GM13976 (cell line): Measurements from ENCODE around the gene CHST9.

ENCODE experiments used
- DNase-seq: peaks from one replicate; pipeline ENCODE4 v3.0.0; 2012; ENCODE audit warnings: low spot score
- CTCF ChIP-seq: IDR thresholded peaks from 2 replicates; pipeline ENCODE4 v1.5.1; 2012; ENCODE audit warnings: borderline replicate concordance, mild to moderate bottlenecking; ENCODE audit not compliant: insufficient read depth; ENCODE audit errors: extremely low read depth, missing control alignments, control extremely low read depth
- in situ Hi-C: fragments of 300-500 bp; cut with MboI; formaldehyde crosslinking; loops from one replicate; pipeline ENCODE4 v1.12.0; 2022; ENCODE audit warnings: low sequenced_read_pairs, mixed read lengths, inconsistent platforms; ENCODE audit not compliant: unreplicated experiment

Gene CHST9

GRCh38 chr18:27054926-27055325 lies 130.2 kb downstream of the CHST9 start:
- no peak for TF ChIP-seq CTCF
- in situ Hi-C loops = no loop called here

GRCh38 chr18:27049969-27050368 lies 135.1 kb downstream of the CHST9 start:
- no peak for TF ChIP-seq CTCF
- in situ Hi-C loops = no loop called here
- DNase-seq = no peak

More at GRCh38 chr18:27054926-27055325, 130.2 kb downstream of the CHST9 start:
- no peak for DNase-seq

- in situ Hi-C loops = no loop called here
- TF ChIP-seq CTCF = no peak
- DNase-seq = no peak
Measured at GRCh38 chr18:27045342-27045741, 139.8 kb downstream of the CHST9 start.

GRCh38 chr18:27042177-27042576 lies 142.9 kb downstream of the CHST9 start:
- no peak for TF ChIP-seq CTCF
- in situ Hi-C loops = no loop called here
- no peak for DNase-seq

GRCh38 chr18:27040796-27041195 lies 144.3 kb downstream of the CHST9 start:
- no peak for DNase-seq
- TF ChIP-seq CTCF = no peak
- in situ Hi-C loops = no loop called here

- no peak for TF ChIP-seq CTCF
- DNase-seq = no peak
- in situ Hi-C loops = no loop called here
Measured at GRCh38 chr18:27033722-27034121, 151.4 kb downstream of the CHST9 start.

- no peak for TF ChIP-seq CTCF
- no peak for DNase-seq
- in situ Hi-C loops = no loop called here
Measured at GRCh38 chr18:27030421-27030820, 154.7 kb downstream of the CHST9 start.
